ENCODE data around the gene ATP9B.

ATP9B gene

DNA sequence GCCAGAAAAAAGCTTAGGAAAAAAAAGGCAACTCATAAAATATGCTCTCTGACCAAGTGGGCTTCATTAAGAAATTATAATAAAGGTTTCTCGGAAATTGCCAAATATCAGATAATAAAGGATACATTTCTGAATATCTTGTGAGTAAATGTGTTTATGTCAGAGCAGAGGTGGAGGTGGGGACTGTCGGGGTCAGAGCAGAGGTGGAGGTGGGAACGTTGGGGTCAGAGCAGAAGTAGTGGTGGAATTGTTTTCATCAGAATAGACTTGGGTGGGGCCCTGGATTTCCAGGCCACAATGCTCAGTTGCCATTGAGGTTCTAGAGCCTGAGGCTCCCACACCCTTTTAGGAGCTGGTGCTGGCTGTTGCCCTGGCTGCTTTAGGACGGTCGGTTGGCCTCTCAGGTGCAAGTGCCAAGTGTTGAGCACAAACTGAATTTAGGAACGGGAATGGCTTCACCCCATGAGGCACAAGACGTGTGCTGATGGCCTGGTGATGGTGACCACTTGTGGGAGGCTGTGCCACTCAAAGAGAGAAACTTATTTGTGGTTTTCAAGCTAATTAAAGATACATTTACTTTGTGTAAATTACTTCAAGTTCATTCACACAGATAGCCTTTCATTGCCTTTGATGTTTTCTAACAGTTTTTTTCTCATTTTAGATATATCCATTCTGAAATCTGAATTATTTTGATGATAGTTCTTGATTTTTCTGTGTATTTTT, 131.5 kb downstream of the ATP9B start:
- no peak for DNase-seq

DNA sequence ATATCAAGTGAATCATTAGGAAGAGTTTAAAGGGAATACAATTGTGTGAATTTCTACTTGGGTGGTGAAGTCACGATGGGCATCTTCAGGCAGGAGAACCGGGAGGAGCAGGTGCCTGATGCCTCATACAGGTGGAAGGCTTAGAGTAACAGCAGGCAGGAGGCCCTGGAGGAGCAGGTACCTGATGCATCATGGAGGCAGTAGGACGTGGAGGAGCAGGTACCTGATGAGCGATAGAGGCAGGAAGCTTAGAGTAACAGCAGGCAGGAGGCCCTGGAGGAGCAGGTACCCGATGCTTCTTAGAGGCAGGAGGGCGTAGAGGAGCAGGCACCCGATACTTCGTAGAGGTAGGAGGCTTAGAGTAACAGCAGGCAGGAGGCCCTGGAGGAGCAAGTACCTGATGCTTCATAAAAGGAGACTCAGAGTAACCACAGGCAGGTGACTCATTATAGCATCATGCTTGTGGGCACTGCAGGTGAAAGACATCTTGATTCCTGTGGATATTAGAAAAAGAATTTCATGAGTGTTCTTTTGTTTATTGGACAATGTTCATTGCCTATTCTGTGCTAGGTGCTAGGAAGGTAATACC, 133.9 kb downstream of the ATP9B start:
- peak; percentile 20 to 42 for DNase-seq

DNA sequence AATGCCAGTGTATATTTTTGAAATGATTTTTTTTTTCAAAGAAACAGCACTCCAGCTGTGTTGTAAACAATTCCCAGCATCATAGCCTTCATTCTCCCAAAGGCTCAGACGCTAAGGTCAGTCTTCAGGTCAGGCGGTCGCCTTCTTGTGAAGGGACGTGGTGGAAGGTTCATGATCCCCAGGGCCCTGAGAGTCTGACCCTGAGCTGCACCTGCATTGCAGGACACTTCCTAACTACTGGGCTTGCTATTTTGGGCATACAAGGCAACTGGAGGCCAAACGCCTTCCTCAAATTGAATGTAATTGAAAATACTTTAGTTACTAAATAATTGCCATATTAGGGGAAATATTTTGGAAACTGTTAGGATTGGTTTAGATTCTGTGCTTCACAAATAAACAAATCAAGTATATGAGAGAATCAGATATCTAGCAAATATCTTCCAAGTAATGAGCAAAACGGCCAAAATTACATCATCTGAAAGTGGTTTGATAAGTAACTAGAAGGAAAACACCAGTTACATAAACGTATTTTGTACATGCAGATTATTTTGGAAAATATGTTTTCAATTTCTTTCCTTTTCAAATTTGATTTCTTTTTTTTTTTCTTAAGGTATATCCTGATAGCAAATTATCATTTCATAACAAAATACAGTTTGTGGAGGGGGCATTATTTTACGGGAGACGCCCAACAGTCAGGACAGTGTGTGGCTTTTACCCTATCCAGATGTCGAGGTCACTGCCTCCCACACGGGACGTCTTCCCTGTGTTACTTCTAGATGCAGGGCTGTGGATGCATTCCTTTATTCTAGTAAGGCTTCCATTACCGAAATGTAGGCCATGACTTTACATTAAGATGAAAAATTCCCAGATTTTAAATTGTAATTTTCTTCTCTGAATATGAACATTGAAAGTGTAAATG, 136.0 kb downstream of the ATP9B start:
- no peak for DNase-seq

DNA sequence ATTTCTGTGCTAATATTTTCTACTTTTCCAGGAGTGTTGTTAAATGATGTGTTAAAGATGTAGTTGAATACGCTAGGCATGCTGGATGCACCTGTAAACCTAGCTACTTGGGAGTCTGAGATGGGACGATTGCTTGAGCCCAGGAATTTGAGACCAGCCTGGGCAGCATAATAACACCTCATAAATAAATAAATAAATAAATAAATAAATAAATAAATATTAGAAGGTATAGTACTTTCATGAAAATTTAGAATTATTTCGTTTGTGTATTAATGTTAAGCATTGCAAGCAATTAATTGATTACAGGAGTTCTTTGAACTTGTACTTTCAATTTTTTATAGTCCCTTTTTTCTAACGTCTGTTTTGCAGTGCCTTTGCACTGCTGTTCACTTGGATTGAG, 137.2 kb downstream of the ATP9B start:
- DNase-seq = no peak

DNA sequence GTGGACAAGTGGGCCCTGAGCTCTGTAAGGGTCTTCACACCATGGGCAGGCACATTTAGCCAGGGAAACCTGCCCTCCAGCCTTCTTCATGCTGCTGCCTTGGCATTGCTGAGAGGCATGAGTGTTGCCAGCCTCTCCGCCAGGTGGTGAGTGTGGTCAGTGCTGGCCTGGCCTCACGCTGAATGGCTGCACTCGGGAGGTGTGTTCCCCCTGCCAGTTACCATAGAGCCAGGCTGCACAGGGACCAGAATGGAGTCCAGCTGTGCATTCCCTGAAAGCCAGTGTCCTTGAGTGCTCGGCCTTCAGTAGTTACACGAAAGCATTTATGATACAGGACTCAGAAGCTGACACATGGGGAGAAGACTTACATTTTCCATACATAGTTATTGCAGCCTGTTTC, 139.7 kb downstream of the ATP9B start:
- DNase-seq = no peak

DNA sequence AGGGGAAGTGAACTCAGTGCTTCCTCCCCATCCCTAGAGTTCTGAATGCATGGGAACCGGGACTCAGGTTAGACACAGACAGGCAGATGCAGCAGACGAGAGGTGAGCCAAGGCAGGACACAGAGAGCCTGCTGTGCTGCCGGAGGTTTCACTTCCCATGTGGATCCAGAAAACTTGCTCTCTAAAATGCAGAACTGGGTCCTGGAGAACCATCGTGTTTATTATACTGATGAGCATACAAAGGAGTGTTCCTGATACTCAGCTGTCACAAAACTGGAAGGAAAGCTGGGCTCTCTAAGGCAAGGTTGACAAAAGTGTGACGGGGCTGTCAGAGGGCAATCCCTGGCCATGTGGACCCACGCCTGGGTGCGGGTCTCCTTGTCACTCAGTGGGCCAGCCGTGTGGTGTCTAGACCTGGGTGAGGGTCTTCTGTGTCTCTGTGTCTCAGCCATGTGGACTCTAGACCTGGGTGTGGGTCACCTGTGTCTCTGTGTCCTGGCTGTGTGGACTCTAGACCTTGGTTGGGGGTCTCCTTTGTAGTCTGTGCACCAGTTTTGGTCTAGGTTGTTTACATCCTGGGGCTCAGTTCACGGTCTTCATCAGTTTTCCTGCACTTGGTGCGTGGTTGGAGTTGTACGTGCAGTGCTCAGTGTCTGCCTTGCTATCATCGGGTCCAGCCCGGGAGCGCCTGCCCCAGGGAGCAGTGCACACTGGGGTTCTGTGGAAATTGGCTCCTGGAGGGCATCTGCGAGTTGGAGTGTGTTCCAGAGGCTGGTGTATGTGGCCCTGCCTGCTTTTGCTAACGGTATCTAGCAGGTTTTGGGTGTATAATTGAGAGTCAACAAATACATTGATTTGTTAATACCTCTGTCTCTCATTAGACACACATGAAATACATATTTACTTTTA, 141.1 kb downstream of the ATP9B start:
- DNase-seq = no peak

DNA sequence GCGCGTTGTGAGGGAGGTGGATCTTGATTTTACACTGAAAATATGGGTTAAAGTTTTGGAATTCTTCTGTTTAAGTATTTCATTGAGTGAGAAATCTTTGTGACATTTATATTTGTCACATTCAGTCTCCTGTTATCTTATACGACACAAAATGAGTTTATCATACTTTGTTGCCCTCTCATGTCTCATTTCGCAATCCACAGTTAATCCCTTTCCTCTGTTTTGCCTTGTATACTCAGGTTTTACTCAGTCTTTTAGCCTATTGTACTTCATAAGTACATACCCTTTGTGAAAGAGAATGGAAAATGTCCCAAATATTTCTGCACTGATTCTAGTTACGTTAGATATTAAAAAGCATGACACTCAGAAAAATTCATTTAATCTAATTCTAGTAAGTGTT, 142.7 kb downstream of the ATP9B start:
- no peak for DNase-seq

DNA sequence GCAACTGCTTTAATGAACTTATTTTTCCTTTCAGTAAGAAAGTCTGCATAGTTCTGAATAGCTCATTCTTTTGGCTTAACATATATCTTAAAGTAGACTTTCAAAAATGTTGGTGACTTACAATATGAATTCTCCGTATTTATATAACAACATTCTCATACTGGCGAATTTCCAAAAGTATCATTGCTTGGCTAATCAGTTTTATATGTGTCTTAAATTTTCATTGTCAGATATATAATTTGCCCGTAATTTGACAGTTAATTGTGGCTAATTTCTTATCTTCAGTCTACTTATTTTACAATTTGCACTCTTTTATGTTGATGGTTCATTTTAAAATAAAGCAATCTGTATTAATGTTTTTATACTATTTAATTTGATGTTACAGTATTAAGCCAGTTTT, 144.9 kb downstream of the ATP9B start:
- no peak for DNase-seq

DNA sequence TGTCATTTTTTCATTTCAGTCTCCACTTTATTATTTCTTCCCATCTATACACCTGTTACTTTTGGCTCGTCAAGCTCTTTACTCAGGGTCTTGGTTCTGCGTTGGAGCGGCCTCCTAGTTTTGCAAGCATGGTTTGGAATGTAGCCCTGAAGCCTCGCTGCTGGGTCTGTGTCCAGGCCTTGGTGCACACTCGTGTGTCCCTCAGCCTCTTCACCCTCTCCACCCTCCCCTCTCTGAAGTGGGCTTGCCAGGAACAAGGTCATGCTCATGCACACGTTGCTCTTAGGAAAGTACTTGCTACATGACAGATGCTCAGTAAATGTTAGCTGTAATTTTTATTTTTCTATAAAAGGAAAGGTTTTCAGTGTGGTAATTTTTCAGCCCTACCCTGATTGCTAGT, 147.0 kb downstream of the ATP9B start:
- no peak for DNase-seq

DNA sequence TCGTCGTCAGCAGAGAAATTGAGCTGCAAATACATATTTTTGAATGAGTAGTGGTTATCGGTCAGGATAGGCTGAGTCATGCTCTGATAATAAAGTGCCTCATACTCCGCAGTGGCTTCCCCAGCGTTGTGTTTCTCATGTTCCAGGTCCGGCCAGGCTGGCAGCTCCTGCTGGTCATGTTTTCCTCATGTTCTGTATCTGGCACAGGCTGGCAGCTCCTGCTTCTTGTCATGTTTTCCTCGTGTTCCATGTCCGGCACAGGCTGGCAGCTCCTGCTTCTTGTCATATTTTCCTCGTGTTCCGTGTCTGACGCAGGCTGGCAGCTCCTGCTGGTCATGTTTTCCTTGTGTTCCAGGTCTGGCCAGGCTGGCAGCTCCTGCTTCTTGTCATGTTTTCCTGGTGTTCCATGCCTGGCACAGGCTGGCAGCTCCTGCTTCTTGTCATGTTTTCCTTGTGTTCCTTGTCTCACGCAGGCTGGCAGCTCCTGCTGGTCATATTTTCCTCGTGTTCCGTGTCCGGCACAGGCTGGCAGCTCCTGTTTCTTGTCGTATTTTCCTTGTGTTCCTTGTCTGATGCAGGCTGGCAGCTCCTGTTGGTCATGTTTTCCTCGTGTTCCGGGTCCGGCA, 148.9 kb downstream of the ATP9B start:
- DNase-seq = no peak

DNA sequence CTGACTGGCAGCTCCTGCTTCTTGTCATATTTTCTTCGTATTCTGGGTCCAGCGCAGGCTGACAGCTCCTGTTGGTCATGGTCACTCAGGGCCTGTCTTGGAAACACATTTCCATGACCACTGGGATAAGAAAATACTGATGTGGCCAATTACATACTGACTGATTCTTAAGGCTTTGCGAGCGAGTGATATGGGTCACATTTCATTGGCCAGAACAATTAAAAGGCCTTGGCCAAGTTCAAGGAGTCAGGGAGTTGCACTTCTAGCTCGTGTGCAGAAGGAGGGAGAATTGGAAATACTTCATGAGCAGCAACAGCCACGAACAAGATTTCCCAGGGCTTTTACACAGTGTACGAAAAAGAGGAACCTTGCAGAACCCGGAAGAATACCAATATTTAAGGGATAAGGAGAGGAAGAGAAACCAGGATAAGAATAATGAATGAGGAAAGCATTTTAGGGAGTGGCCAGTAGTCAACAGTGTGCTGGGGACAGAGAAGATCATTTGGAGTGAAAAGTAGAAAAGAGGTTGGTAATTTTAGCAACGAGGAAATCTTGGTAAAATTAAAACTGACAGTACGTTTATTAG, 149.5 kb downstream of the ATP9B start:
- no peak for DNase-seq

DNA sequence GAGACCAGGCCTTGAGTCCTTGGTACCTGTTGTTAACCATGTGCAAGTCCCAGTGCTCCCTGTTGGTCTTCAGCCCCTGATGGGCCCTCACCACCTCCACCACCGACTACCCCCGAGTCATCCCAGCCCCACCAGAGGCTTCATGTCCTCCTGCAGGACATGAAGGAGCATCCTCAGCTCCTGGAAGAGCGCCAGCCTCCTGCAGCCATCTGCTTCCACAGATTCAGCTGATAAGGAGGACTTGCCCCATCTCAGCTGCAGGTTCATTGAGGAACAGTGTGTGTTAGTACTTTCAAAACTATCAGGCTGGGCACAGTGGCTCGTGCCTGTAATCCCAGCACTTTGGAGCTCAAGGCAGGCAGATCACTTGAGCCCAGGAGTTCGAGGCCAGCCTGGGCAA, 151.9 kb downstream of the ATP9B start:
- no peak for DNase-seq

DNA sequence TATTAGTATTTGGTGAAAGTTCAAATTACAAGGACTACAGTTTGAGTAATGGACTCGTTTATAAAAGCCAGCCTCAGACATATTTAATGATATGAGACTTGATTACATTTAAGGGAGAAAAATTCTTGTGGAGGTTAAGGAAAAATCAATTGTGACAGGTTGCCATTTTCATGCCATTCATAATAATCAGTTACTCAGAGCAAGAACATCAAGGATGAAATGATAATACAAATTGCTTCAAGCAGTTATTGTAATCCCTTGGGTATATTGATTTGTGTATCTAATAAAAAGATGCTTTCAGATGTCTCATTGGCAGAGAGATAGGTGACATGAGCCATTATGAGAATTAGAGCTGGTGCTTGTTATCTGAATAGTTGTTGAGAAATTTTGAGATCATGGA, 153.6 kb downstream of the ATP9B start:
- DNase-seq = no peak

DNA sequence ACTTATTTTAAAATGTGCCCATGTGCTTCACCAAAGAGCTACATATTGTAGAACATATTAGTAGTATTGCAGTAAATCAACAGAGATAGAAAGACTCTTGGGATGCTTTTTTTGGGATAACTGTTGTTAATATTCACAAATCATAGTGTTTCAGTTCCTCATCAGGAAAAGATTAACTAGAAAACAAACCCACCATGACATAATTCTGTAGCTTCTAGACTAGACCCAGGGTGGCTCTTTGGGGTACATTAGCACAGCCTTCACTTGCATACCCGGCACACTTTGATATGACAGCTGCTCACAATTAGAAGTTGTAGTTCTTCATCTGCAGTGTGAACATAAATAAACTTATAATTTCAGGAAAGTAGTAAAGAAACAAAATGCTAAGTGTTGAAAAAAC, 154.2 kb downstream of the ATP9B start:
- no peak for DNase-seq

DNA sequence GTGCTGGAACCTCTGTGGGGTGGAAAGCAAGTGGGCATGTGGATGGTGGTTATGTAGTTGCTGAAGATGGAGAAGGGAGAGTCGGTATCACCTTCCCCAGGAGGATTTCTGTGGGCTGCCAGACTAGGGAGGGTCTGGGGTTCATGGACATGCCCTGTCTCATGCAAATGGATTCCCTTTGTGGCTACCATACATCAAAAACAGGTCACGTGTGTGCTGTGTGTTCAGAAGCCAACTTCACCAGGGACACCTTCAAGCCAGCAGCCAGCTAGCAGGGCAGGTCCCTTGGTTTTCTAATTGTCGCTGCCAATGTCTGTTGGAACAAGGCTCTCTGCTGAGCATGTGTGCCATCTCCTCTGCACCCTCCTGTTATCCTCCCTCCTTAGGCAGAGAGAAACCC, 155.2 kb downstream of the ATP9B start:
- no peak for DNase-seq

DNA sequence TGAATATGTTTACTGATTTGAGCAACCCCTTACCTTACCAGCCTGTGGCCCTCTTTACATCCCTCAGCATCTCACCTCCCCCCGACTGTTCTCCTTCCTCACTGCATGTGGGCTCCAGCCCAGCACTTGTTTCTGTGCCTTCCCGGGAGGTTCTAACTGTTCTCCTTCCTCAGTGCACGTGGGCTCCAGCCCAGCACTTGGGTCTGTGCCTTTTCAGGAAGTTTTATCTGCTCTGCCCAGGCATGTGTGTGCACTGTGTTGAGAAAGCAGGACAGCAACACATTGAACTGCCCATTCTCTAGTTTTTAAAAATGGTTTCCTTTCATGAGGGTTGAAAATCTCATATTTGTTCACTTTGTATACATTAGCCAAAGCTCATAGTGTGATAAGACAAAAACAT, 158.4 kb downstream of the ATP9B start:
- DNase-seq = no peak

DNA sequence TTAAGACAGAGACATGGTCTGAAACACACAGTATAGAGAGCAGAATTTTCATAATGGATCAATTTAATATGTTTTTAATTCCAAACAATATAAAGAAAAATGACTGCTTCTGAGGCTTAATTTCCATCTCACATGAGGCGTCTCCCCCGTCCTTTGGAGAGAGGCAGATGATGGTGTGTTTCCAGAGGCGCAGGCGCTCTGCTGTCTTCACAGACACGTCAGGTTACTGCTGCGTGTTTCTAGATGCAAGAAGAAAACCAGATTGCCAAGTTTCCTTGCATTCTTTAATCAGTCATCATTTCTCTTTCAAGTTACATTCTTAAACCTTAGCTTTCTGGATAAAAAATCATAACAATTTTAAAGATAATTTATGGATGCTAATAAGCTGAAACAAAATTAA, 160.2 kb downstream of the ATP9B start:
- DNase-seq = no peak

DNA sequence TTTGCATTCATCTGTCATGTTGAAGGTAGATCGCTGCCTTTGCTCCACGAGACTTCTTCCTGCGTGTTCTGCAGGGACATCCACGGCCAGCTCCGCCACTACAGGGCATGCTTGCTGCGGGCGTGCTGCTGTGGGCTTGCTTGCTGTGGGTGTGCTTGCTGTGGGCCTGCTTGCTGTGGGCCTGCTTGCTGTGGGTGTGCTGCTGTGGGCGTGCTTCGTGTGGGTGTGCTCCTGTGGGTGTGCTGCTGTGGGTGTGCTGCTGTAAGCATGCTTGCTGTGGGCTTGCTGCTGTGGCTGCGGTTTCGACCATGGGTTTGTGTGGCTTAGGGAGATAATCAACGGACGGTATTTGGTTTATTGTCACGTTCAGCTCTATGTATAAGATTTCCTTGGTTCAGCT, 165.2 kb downstream of the ATP9B start:
- no peak for DNase-seq

DNA sequence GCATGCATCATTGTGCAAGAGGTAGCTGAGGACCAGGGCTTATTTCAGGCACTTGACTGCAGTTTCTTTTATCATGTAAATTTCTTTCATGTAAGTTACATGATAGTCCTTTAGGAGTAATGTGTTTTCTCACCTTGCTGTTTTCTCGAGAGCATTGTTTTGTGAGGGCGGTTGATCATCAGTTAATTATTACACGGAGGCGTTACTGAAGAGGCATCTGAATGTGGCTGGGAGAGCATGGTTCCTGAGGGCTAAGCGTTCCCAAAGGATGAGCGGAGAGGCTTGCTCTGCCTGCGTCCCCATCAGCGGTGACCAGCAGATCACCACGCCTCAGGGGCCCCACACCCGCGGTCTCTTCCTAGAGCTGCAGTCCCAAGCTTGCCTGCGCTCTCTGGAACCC, 170.4 kb downstream of the ATP9B start:
- DNase-seq = no peak

DNA sequence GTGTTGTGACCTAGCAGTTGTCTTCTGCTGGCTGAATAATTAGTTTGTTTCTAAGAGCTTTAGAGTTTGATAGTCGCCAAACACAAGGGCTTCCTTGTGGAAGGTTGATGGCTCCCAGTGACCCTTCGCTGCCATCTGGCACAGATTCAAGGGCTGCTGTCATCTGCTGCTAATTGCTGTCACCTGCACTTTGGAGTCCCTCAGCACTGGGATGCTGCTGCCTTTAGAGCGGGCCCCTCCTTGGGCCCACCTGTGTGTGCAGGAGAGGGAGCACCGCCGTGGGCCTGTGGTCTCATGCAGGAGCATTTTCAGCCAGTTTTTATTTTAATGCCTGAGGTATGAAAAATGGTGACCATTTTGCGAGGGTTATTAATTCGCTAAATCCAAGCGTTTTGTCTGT, 172.6 kb downstream of the ATP9B start:
- no peak for DNase-seq

DNA sequence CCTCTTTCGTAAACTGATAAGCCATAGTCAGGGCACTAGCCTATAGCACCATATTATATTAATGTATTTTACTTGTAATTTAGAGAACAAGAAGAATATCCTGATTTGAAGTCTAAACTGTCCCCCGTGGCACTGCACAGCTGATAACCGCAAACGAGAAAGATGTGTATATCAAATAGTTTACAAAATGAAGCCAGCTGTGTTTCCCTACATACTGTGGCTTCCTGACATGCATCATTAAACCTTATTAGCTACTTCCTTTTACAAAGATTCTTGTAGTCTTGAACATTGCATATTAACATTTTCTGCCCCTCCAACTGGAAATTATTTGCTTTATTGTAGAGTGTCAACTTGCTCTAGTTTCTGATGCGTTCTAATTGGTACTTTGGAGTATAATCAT, 173.1 kb downstream of the ATP9B start:
- no peak for DNase-seq

DNA sequence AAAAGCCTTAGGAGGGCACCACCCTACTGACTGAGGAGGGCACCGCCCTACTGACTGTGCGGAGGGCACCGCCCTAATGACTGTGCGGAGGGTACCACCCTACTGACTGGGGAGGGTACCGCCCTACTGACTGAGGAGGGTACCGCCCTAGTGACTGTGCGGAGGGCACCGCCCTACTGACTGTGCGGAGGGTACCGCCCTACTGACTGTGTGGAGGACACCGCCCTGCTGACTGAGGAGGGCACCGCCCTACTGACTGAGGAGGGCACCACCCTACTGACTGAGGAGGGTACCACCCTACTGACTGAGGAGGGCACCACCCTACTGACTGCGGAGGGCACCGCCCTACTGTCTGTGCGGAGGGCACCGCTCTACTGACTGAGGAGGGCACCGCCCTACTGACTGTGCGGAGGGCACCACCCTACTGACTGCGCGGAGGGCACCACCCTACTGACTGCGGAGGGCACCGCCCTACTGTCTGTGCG, 176.4 kb downstream of the ATP9B start:
- DNase-seq = no peak

All from activated CD4-positive, alpha-beta T cell treated with anti-CD3 and anti-CD28 coated beads, Interleukin-2, amount 50 U/mL, for 48 hours (primary cell).